ENCODE results near the gene METTL8. TPM values are rescaled to one million over a fixed set of nuclear protein-coding genes. Genes with fewer than 3 reads are reported as not detected.

Gene METTL8
- total RNA-seq, 4 donors from 2014 or later, result 22.1 to 43.3 (median 31.5) TPM

- H3K4me1 ChIP-seq, result peaks cover 0 to 23% (median 13%) of the 10 kb centered on the region in 4 donors
- H3K27ac ChIP-seq (replicated peaks in 1 of 4), result no peak overlapping the region
- H3K4me3 ChIP-seq, result no peak overlapping the region
- TF ChIP-seq EP300 (IDR thresholded peaks at IDR 0.05) (no peak), POLR2A (IDR thresholded peaks at IDR 0.05; ENCODE audit: low read depth) (no peak), POLR2AphosphoS5 (IDR thresholded peaks at IDR 0.05) (no peak)
- TF ChIP-seq, protein P1, sequence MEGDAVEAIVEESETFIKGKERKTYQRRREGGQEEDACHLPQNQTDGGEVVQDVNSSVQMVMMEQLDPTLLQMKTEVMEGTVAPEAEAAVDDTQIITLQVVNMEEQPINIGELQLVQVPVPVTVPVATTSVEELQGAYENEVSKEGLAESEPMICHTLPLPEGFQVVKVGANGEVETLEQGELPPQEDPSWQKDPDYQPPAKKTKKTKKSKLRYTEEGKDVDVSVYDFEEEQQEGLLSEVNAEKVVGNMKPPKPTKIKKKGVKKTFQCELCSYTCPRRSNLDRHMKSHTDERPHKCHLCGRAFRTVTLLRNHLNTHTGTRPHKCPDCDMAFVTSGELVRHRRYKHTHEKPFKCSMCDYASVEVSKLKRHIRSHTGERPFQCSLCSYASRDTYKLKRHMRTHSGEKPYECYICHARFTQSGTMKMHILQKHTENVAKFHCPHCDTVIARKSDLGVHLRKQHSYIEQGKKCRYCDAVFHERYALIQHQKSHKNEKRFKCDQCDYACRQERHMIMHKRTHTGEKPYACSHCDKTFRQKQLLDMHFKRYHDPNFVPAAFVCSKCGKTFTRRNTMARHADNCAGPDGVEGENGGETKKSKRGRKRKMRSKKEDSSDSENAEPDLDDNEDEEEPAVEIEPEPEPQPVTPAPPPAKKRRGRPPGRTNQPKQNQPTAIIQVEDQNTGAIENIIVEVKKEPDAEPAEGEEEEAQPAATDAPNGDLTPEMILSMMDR (IDR thresholded peaks at IDR 0.05), result no peak
- no peaks in the 10 kb centered on the region for H3K27me3 ChIP-seq
- no peaks in the 10 kb centered on the region for H3K9me3 ChIP-seq
- intact Hi-C loops (cut with DNase I), result no loop called here
- DNase-seq (ENCODE audit: extremely low spot score), result no peak
- 77% methylated on average over 5 of the region's 5 CpGs for WGBS
- no peaks in the 10 kb centered on the region for H3K36me3 ChIP-seq
Observed at GRCh38 chr2:171330155-171330956, 103.4 kb downstream of the METTL8 start.

- H3K4me1 ChIP-seq, result peaks cover 0 to 16% (median 13%) of the 10 kb centered on the region in 4 donors
- H3K4me3 ChIP-seq, result no peak overlapping the region
- 56% methylated on average over 4 of the region's 4 CpGs for WGBS
- peak overlapping the region in 2 of 4 donors; percentile 3 to 10 for H3K27ac ChIP-seq (replicated peaks in 1 of 4)
- TF ChIP-seq, protein P1 (IDR thresholded peaks at IDR 0.05), result no peak
- TF ChIP-seq POLR2AphosphoS5 (IDR thresholded peaks at IDR 0.05) (no peak), POLR2A (IDR thresholded peaks at IDR 0.05; ENCODE audit: low read depth) (no peak), EP300 (IDR thresholded peaks at IDR 0.05) (no peak)
- no peaks in the 10 kb centered on the region for H3K27me3 ChIP-seq
- H3K9me3 ChIP-seq, result no peaks in the 10 kb centered on the region
- peaks cover 0 to 11% (median 0%) of the 10 kb centered on the region in 4 donors for H3K36me3 ChIP-seq
- DNase-seq (ENCODE audit: extremely low spot score), result no peak
- intact Hi-C loops (cut with DNase I), result no loop called here
Observed at GRCh38 chr2:171327043-171327496, 106.7 kb downstream of the METTL8 start.

- no peak for TF ChIP-seq EP300 (IDR thresholded peaks at IDR 0.05)
- no peak for TF ChIP-seq POLR2A (IDR thresholded peaks at IDR 0.05; ENCODE audit: low read depth)
- no peak for TF ChIP-seq POLR2AphosphoS5 (IDR thresholded peaks at IDR 0.05)
- TF ChIP-seq, protein P1 (IDR thresholded peaks at IDR 0.05), result no peak
- Histone ChIP-seq H3K36me3 (peaks cover 0 to 11% (median 0%) of the 10 kb centered on the region in 4 donors), H3K27me3 (no peaks in the 10 kb centered on the region), H3K9me3 (no peaks in the 10 kb centered on the region), H3K27ac (replicated peaks in 1 of 4) (no peak overlapping the region), H3K4me3 (no peak overlapping the region), H3K4me1 (peaks cover 0 to 16% (median 13%) of the 10 kb centered on the region in 4 donors)
- WGBS, result 83% methylated on average over 4 of the region's 4 CpGs
- intact Hi-C loops (cut with DNase I), result no loop called here
- no peak for DNase-seq (ENCODE audit: extremely low spot score)
Observed at GRCh38 chr2:171325886-171326585, 107.8 kb downstream of the METTL8 start.

- H3K27ac ChIP-seq (replicated peaks in 1 of 4), result no peak overlapping the region
- H3K27me3 ChIP-seq, result no peaks in the 10 kb centered on the region
- H3K4me3 ChIP-seq, result no peak overlapping the region
- H3K36me3 ChIP-seq, result peaks cover 0 to 11% (median 0%) of the 10 kb centered on the region in 4 donors
- 89% methylated on average over 5 of the region's 5 CpGs for WGBS
- H3K9me3 ChIP-seq, result no peaks in the 10 kb centered on the region
- TF ChIP-seq POLR2A (IDR thresholded peaks at IDR 0.05; ENCODE audit: low read depth) (no peak), EP300 (IDR thresholded peaks at IDR 0.05) (no peak), POLR2AphosphoS5 (IDR thresholded peaks at IDR 0.05) (no peak)
- TF ChIP-seq, protein P1 (IDR thresholded peaks at IDR 0.05), result no peak
- intact Hi-C loops (cut with DNase I), result no loop called here
- peaks cover 4 to 35% (median 24%) of the 10 kb centered on the region in 4 donors for H3K4me1 ChIP-seq
- DNase-seq (ENCODE audit: extremely low spot score), result no peak
Observed at GRCh38 chr2:171323971-171324528, 109.7 kb downstream of the METTL8 start.

Measured in esophagus muscularis mucosa (tissue), 4 donors.